ENCODE measurements around the gene ROBO1.

Gene ROBO1

DNA sequence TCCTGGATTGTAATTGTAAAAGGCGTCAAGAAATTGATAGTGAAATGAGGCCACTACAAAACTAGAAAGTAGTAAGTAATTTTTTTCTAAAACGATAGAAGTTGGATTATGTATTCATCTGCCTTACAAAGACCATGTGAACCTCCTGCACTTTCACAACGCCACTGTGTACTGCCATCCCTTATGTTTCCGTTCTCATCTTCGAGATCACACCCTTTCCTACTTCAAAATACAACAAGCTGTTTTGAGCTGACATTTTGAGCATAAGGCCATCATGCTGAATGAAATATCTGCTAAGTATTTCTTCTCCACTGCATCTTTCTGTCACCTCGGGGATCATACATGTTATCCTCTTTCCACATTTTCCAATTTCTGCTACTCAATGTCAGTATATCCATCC, 885.5 kb downstream of the ROBO1 start:
- no peak overlapping the region for H3K9ac ChIP-seq (ENCODE audit: low read depth, low read length)

DNA sequence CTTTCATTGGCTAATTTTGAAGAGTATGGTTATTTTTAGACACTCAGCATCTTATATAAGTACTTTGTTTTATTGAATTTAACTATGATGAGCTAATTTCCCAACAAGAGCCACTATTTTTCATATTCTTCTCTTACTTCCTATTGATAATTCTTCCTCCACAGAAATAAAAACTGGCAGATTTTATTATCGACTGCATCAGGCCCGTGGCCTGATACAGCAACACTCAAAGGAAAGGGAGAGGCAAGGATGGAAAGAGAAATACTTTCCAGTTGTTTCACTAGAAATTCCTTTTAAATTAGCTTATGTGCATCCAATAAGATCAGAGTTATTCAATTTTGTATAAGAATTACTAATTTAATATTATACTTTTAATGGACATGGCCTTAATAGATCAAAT, 886.3 kb downstream of the ROBO1 start:
- Histone ChIP-seq H3K4me1 (ENCODE audit: control insufficient read depth, insufficient read depth, low read length) (peaks cover 45% of the 10 kb centered on the region), H3K9ac (ENCODE audit: low read depth, low read length) (no peak overlapping the region), H3K9me3 (ENCODE audit: control insufficient read depth, insufficient read depth, low read length) (no peaks in the 10 kb centered on the region), H3K4me3 (ENCODE audit: low read depth, low read length) (no peak overlapping the region), H3K36me3 (ENCODE audit: control insufficient read depth, insufficient read depth, low read length) (no peaks in the 10 kb centered on the region), H3K27me3 (ENCODE audit: control insufficient read depth, insufficient read depth, low read length) (no peaks in the 10 kb centered on the region), H3K27ac (ENCODE audit: low read depth, low read length) (no peak overlapping the region)

More for the DNA sequence above, 885.5 kb downstream of the ROBO1 start:
- Histone ChIP-seq H3K27ac (ENCODE audit: low read depth, low read length) (no peak overlapping the region), H3K4me3 (ENCODE audit: low read depth, low read length) (no peak overlapping the region), H3K9me3 (ENCODE audit: control insufficient read depth, insufficient read depth, low read length) (no peaks in the 10 kb centered on the region), H3K27me3 (ENCODE audit: control insufficient read depth, insufficient read depth, low read length) (no peaks in the 10 kb centered on the region), H3K4me1 (ENCODE audit: control insufficient read depth, insufficient read depth, low read length) (peaks cover 40% of the 10 kb centered on the region), H3K36me3 (ENCODE audit: control insufficient read depth, insufficient read depth, low read length) (no peaks in the 10 kb centered on the region)

DNA sequence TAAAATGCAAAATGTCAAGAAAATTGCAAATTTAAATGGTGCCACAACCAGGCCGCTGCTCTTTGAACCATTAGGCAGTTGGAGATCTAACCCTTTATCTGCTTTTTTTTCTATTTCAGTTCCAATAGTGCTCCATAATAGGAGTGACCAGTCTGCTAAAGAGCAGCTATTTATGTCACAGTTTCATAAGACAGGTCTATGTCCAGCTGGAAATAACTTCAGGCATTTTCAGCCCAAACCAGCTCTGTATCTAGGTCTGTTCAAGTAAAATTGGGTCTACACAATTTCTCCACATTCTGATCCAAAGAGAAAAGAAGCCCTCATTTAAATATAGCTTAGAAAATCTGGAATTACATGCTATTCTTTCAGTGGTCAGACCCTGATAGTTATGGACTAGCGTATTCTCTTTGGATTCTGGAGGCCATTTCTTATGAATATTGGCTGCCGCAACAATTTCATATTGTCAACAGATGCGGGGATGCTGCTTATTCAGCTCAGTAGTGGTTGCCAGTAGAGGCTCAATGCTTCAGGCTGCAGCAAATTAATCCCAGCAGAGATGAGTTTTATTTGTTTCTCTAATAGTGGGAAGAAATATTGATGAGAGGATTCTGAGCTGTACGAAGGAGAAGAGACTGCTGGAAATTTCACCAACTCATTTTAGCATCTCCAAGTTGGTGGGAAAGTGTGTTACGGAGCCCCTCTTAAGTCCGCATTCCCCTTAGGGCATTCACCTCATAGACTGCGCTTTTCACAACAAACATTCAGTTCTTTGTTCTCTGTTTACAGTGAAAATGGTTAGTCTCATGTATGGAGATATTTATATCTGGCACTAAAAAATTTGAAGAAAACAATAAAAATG, 887.0 kb downstream of the ROBO1 start:
- H3K9ac ChIP-seq (ENCODE audit: low read depth, low read length) = no peak overlapping the region
- no peak overlapping the region for H3K4me3 ChIP-seq (ENCODE audit: low read depth, low read length)
- H3K9me3 ChIP-seq (ENCODE audit: control insufficient read depth, insufficient read depth, low read length) = no peaks in the 10 kb centered on the region
- H3K36me3 ChIP-seq (ENCODE audit: control insufficient read depth, insufficient read depth, low read length) = no peaks in the 10 kb centered on the region
- H3K4me1 ChIP-seq (ENCODE audit: control insufficient read depth, insufficient read depth, low read length) = peaks cover 47% of the 10 kb centered on the region
- H3K27me3 ChIP-seq (ENCODE audit: control insufficient read depth, insufficient read depth, low read length) = no peaks in the 10 kb centered on the region
- H3K27ac ChIP-seq (ENCODE audit: low read depth, low read length) = no peak overlapping the region

DNA sequence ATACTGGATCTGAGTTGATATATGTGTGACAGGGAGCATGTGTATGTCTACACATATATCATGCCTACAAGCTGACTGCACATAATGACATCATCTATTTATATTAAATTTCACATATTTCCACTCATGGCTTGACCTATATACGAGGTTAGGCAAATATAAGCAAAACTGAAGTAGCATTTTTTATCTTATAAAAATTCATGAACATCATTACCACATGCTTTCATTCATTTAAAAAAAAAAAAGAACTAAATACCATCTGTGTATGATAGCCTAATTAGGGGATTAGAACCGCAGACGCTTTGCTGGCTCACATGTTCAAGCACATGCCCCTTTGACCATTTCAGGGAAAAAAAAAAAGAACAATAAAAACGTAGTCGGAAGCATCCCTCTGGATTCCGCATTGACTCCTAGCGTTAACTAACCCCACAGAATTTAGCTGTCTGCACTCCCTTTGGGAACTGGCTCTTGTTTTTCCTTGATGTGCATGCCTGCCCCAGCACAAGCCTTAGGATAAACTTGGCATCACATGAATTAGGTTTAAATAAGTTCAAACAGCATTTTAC, 888.4 kb downstream of the ROBO1 start:
- Histone ChIP-seq H3K4me3 (ENCODE audit: low read depth, low read length) (no peak overlapping the region), H3K9ac (ENCODE audit: low read depth, low read length) (no peak overlapping the region), H3K27me3 (ENCODE audit: control insufficient read depth, insufficient read depth, low read length) (no peaks in the 10 kb centered on the region), H3K4me1 (ENCODE audit: control insufficient read depth, insufficient read depth, low read length) (peaks cover 47% of the 10 kb centered on the region), H3K27ac (ENCODE audit: low read depth, low read length) (no peak overlapping the region), H3K36me3 (ENCODE audit: control insufficient read depth, insufficient read depth, low read length) (no peaks in the 10 kb centered on the region), H3K9me3 (ENCODE audit: control insufficient read depth, insufficient read depth, low read length) (no peaks in the 10 kb centered on the region)

DNA sequence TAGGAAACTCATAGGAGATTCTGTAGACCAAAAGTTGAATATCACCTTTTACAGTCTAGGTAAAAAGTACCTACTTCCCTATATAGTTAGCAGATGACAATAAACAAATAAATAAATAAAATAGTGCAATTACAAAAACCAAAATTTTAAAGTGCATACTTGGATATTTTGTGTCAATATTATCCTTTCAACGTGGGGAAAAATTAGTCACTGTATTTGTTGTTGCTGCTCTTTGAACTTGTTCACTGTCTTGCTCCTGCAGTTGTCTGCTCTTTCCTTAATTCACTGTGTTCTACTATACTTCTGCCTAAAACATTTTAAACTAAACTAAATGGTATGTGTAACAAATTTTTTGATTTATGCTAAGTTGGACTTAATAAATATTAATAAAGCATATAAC, 889.0 kb downstream of the ROBO1 start:
- H3K36me3 ChIP-seq (ENCODE audit: control insufficient read depth, insufficient read depth, low read length) = no peaks in the 10 kb centered on the region
- H3K4me3 ChIP-seq (ENCODE audit: low read depth, low read length) = no peak overlapping the region
- H3K27ac ChIP-seq (ENCODE audit: low read depth, low read length) = no peak overlapping the region
- peaks cover 50% of the 10 kb centered on the region for H3K4me1 ChIP-seq (ENCODE audit: control insufficient read depth, insufficient read depth, low read length)
- H3K9ac ChIP-seq (ENCODE audit: low read depth, low read length) = no peak overlapping the region
- H3K27me3 ChIP-seq (ENCODE audit: control insufficient read depth, insufficient read depth, low read length) = no peaks in the 10 kb centered on the region
- H3K9me3 ChIP-seq (ENCODE audit: control insufficient read depth, insufficient read depth, low read length) = no peaks in the 10 kb centered on the region

DNA sequence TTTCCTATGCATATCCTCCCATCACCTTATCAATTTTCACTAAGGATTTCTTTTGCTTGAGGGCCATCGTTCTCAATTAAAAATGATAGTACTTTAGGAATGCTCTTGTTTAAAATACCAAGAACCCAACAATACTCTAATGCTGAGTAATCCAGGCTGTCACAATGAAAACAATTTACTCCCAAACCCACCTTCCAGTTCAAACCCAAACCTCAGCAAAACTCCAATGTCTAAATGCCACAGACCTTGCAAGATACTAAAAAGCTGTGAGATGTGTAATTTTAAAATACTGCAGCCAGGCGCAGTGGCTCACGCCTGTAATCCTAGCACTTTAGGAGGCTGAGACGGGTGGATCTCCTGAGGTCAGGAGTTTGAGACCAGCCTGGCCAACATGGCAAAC, 889.8 kb downstream of the ROBO1 start:
- Histone ChIP-seq H3K4me1 (ENCODE audit: control insufficient read depth, insufficient read depth, low read length) (peaks cover 58% of the 10 kb centered on the region), H3K9ac (ENCODE audit: low read depth, low read length) (no peak overlapping the region), H3K36me3 (ENCODE audit: control insufficient read depth, insufficient read depth, low read length) (no peaks in the 10 kb centered on the region), H3K27me3 (ENCODE audit: control insufficient read depth, insufficient read depth, low read length) (no peaks in the 10 kb centered on the region), H3K4me3 (ENCODE audit: low read depth, low read length) (no peak overlapping the region), H3K9me3 (ENCODE audit: control insufficient read depth, insufficient read depth, low read length) (no peaks in the 10 kb centered on the region), H3K27ac (ENCODE audit: low read depth, low read length) (no peak overlapping the region)

DNA sequence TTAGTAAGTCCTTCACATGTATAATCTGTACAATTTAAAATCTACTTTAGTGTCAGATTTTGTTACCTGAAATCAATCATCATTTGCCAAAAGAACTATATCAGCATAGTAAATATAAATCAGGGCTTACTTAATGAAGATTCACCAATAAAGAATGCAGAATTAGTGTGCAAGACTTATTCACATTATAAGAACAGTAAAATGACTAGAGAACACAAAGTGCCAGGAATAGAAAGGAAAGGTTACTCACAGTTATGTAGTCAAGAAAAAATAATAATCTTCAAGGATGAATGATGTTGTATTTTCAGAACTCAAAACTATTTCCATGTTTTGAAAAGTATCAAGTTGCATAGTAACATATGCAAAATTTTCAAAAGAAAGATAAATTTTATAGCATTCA, 891.9 kb downstream of the ROBO1 start:
- peaks cover 72% of the 10 kb centered on the region for H3K4me1 ChIP-seq (ENCODE audit: control insufficient read depth, insufficient read depth, low read length)
- no peak overlapping the region for H3K4me3 ChIP-seq (ENCODE audit: low read depth, low read length)
- H3K9ac ChIP-seq (ENCODE audit: low read depth, low read length) = no peak overlapping the region
- no peak overlapping the region for H3K27ac ChIP-seq (ENCODE audit: low read depth, low read length)
- no peaks in the 10 kb centered on the region for H3K9me3 ChIP-seq (ENCODE audit: control insufficient read depth, insufficient read depth, low read length)
- no peaks in the 10 kb centered on the region for H3K36me3 ChIP-seq (ENCODE audit: control insufficient read depth, insufficient read depth, low read length)
- H3K27me3 ChIP-seq (ENCODE audit: control insufficient read depth, insufficient read depth, low read length) = no peaks in the 10 kb centered on the region

DNA sequence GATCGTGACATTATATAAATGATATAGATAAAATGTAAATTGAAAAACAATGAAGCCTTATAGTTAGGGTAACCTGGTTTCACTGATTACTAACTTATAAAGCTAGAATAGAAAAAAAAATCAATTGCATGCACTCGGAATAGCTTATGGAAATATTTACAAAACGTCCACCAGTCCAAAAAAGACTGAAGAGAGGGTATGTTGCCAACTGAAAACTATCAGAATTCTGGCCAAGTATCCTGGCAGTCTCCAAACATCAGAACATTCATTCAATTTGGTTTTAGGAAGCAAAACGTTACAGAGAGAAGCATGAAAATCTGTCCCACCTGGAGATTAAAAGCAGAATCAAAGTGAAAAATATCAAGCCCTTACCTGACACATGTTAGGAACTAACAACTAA, 892.4 kb downstream of the ROBO1 start:
- Histone ChIP-seq H3K9me3 (ENCODE audit: control insufficient read depth, insufficient read depth, low read length) (no peaks in the 10 kb centered on the region), H3K27ac (ENCODE audit: low read depth, low read length) (no peak overlapping the region), H3K36me3 (ENCODE audit: control insufficient read depth, insufficient read depth, low read length) (no peaks in the 10 kb centered on the region), H3K27me3 (ENCODE audit: control insufficient read depth, insufficient read depth, low read length) (no peaks in the 10 kb centered on the region), H3K4me1 (ENCODE audit: control insufficient read depth, insufficient read depth, low read length) (peaks cover 72% of the 10 kb centered on the region), H3K4me3 (ENCODE audit: low read depth, low read length) (no peak overlapping the region), H3K9ac (ENCODE audit: low read depth, low read length) (no peak overlapping the region)

DNA sequence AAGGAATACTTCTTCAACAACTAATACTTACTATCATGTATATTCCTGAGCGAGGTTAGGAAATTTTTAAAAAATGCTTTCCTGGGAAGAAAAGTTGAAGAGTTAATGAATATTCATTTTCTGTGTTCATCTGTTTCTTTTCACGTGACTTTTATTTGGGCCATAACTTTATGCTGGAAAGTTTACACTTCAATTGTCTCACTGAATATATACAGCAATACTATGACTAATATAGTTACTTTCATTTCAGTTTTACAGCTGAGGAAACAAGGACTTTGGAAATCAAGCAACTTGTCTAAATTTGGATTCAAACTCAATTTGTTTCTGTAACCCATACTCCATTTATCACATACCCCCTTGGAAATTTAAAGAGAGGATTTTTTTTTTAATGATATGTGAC, 894.2 kb downstream of the ROBO1 start:
- Histone ChIP-seq H3K36me3 (ENCODE audit: control insufficient read depth, insufficient read depth, low read length) (no peaks in the 10 kb centered on the region), H3K27ac (ENCODE audit: low read depth, low read length) (no peak overlapping the region), H3K4me3 (ENCODE audit: low read depth, low read length) (no peak overlapping the region), H3K4me1 (ENCODE audit: control insufficient read depth, insufficient read depth, low read length) (peaks cover 65% of the 10 kb centered on the region), H3K27me3 (ENCODE audit: control insufficient read depth, insufficient read depth, low read length) (no peaks in the 10 kb centered on the region), H3K9ac (ENCODE audit: low read depth, low read length) (no peak overlapping the region), H3K9me3 (ENCODE audit: control insufficient read depth, insufficient read depth, low read length) (no peaks in the 10 kb centered on the region)

DNA sequence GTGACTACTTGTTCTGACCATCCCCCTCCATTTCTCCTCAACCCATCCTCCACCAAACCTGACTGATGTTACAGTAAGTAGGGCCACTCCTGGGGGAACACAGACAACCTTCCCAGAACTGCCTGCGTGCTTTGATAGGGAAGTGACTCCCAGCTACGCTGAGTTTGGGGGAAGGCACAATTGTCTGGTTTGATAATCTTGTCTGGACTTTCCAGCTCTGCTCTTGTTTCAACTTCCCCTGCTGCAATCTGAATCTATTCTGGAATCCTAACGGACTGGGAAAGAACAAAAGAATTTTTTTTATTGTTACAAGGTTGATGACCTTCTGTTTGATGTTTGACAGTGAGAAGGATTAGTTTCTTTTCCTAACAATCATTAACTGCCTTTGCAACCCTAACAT, 895.6 kb downstream of the ROBO1 start:
- H3K27ac ChIP-seq (ENCODE audit: low read depth, low read length) = peak overlapping the region; percentile 12
- H3K36me3 ChIP-seq (ENCODE audit: control insufficient read depth, insufficient read depth, low read length) = no peaks in the 10 kb centered on the region
- H3K4me3 ChIP-seq (ENCODE audit: low read depth, low read length) = no peak overlapping the region; the same call in 1 of the 2 replicates
- no peak overlapping the region for H3K9ac ChIP-seq (ENCODE audit: low read depth, low read length)
- H3K4me1 ChIP-seq (ENCODE audit: control insufficient read depth, insufficient read depth, low read length) = peaks cover 68% of the 10 kb centered on the region
- H3K27me3 ChIP-seq (ENCODE audit: control insufficient read depth, insufficient read depth, low read length) = no peaks in the 10 kb centered on the region
- H3K9me3 ChIP-seq (ENCODE audit: control insufficient read depth, insufficient read depth, low read length) = no peaks in the 10 kb centered on the region

DNA sequence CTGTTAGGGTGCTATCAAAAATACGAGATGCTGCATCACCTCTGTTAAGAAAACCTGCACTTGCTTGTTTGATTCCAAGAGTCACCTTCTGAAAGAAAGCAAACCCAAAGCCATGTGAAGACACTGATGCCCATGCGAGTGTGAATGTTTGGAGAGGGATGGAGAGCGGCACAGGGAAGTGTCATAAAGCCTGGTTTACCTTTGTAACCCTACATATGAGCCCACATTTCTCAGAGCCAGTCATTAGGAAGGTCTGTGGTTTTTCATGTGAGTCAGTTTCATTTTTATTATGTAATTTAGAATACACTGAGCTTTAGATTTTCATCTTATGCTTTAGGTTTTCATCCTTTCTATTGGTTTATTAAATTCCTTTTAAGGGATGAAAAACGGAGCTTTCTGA, 896.8 kb downstream of the ROBO1 start:
- H3K9ac ChIP-seq (ENCODE audit: low read depth, low read length) = no peak overlapping the region
- no peaks in the 10 kb centered on the region for H3K36me3 ChIP-seq (ENCODE audit: control insufficient read depth, insufficient read depth, low read length)
- no peak overlapping the region for H3K27ac ChIP-seq (ENCODE audit: low read depth, low read length)
- peaks cover 61% of the 10 kb centered on the region for H3K4me1 ChIP-seq (ENCODE audit: control insufficient read depth, insufficient read depth, low read length)
- H3K4me3 ChIP-seq (ENCODE audit: low read depth, low read length) = no peak overlapping the region
- H3K27me3 ChIP-seq (ENCODE audit: control insufficient read depth, insufficient read depth, low read length) = no peaks in the 10 kb centered on the region
- no peaks in the 10 kb centered on the region for H3K9me3 ChIP-seq (ENCODE audit: control insufficient read depth, insufficient read depth, low read length)
